ENCODE measurements around the gene HFE.

The HFE gene

GRCh38 chr6:26140254-26140966, 53.2 kb downstream of the HFE start:
- no peak for DNase-seq

GRCh38 chr6:26140967-26141294, 53.7 kb downstream of the HFE start:
- no peak for DNase-seq

GRCh38 chr6:26141378-26141904, 54.2 kb downstream of the HFE start:
- no peak for DNase-seq

GRCh38 chr6:26142026-26142425, 54.8 kb downstream of the HFE start:
- no peak for DNase-seq
